Activated T-cell treated with anti-CD3 and anti-CD28 coated beads, Interleukin-2, amount 50 U/mL, for 24 hours (primary cell): ENCODE results near the gene TOR2A.
A peak's percentile ranks its signal among the peaks of the same experiment; 100 is the strongest.

Source experiments
- DNase-seq: peaks from one replicate; pipeline ENCODE4 v3.0.0-alpha.2; 2020
- H3K27ac Mint-ChIP-seq: 2 replicates; pipeline ENCODE4 v1.8.0; 2020; ENCODE audit warnings: mild to moderate bottlenecking, mixed read lengths
- H3K27me3 Mint-ChIP-seq: 2 replicates; pipeline ENCODE4 v1.8.0; 2020; ENCODE audit warnings: mixed read lengths
- H3K36me3 Mint-ChIP-seq: 2 replicates; pipeline ENCODE4 v1.8.0; 2020; ENCODE audit warnings: low read depth, mixed read lengths
- H3K4me1 Mint-ChIP-seq: 2 replicates; pipeline ENCODE4 v1.8.0; 2020; ENCODE audit warnings: low read depth, mixed read lengths
- H3K4me3 Mint-ChIP-seq: 2 replicates; pipeline ENCODE4 v1.8.0; 2020; ENCODE audit warnings: mild to moderate bottlenecking, moderate library complexity, mixed read lengths
- H3K9me3 Mint-ChIP-seq: 2 replicates; pipeline ENCODE4 v1.8.0; 2020; ENCODE audit warnings: mixed read lengths

The TOR2A gene

DNA sequence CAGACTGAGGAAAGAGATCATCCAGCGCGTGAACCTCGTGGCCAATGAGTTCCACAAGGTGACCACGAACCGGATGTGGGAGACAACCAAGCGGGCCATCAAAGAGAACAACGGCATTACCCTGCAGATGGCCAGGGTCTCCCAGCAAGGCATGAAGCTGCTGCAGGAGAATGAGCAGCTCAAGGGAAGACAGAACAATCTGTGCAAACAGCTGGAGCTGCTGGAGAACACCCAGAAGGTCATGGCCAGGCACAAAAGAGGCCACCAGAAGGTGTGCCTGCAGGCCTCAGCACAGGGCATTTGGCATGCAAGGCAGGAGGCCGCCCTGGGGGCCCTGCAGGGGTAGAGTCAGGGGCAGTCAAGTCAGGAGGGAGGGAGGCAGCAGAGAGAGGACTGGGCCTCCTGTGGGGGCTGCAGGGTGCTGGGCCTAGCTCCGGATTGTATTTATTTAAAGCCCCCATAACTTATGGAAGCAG, 23.8 kb downstream of the TOR2A start:
- peaks cover 29% of the 10 kb centered on the region for H3K4me1 Mint-ChIP-seq
- no peaks in the 10 kb centered on the region for H3K27me3 Mint-ChIP-seq
- no peak overlapping the region for H3K27ac Mint-ChIP-seq
- no peaks in the 10 kb centered on the region for H3K9me3 Mint-ChIP-seq
- DNase-seq, result no peak
- H3K4me3 Mint-ChIP-seq, result no peak overlapping the region
- peaks cover 14% of the 10 kb centered on the region for H3K36me3 Mint-ChIP-seq

DNA sequence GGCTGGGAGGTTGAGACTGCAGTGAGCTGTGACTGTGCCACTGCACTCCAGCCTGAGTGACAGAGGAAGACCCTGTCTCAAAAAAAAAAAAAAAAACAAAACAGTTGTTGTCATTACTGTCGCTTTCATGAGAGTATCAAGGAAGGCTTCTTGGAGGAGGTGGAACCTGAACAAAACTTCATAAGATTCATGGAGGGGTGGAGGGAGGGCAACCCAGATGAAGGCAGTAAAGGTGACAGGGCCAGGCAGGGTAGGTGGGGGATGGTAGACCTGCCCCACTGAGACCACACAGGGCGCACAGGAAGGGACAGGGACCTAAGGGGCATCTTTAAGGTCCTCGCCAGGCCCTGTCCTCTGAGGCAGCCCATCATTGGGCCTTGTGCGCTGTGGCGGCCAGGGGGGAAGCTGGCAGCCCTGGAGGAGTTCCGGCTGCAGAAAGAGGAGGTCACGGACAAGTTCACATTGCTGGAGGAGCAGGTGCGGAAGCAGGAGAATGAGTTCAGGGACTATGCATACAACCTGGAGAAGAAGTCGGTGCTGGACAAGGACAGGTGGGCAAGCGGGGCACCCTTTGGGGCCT, 24.8 kb downstream of the TOR2A start:
- H3K9me3 Mint-ChIP-seq, result no peaks in the 10 kb centered on the region
- no peak overlapping the region for H3K4me3 Mint-ChIP-seq
- no peak for DNase-seq
- peaks cover 22% of the 10 kb centered on the region for H3K4me1 Mint-ChIP-seq
- H3K27me3 Mint-ChIP-seq, result no peaks in the 10 kb centered on the region
- H3K27ac Mint-ChIP-seq, result no peak overlapping the region
- peaks cover 11% of the 10 kb centered on the region for H3K36me3 Mint-ChIP-seq

DNA sequence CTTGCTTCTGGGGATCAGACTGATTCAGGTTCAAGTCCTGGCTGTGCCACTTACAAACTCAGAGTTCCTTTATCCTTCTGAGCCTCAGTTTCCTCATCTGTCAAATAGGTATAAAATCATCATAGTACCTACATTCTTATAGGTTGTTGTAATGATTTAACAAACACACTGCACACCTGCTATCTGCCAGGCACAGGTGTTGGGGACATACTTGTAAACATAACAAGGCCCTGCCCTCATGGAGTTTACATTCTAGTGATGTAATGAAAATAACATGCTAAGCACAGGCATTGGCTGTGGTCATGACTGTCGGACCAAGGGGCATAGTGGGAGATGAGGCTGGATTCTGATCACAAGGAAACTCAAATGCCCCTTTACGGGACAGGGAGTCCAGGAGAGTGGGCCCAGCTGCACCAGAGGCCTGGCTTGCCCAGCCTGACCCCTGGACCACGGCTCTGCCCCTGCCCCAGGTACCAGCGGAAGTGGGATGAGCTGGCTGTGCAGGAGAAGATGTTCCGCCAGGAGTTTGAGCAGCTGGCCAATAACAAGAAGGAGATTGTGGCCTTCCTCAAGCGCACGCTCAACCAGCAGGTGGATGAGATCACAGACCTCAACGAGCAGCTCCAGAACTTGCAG, 26.0 kb downstream of the TOR2A start:
- no peaks in the 10 kb centered on the region for H3K9me3 Mint-ChIP-seq
- H3K4me3 Mint-ChIP-seq, result no peak overlapping the region
- no peaks in the 10 kb centered on the region for H3K27me3 Mint-ChIP-seq
- peaks cover 5% of the 10 kb centered on the region for H3K36me3 Mint-ChIP-seq
- H3K4me1 Mint-ChIP-seq, result peaks cover 18% of the 10 kb centered on the region
- no peak for DNase-seq
- no peak overlapping the region for H3K27ac Mint-ChIP-seq

DNA sequence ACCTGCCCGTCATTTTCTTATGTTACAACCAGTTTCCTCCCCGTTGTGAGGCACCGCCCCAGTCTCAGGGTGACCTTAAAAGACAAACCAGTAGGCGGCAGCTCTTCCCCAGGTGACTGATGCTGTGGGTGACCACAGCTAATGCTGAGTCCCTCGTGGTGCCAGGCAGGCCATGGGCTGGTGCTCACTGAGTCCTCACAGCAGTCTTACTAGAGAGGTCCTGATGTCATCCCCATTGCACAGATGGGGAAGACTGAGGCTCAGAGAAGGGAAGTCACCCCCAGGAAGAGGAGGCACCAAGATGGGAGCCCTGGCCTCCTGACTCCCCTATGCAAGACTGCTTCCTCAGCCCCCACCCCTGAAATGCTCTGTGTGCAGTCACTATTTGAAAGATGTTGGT, 27.3 kb downstream of the TOR2A start:
- Mint-ChIP-seq H3K9me3 (no peaks in the 10 kb centered on the region), H3K27ac (no peak overlapping the region), H3K36me3 (peaks cover 5% of the 10 kb centered on the region), H3K27me3 (no peaks in the 10 kb centered on the region), H3K4me1 (peaks cover 17% of the 10 kb centered on the region), H3K4me3 (no peak overlapping the region)
- DNase-seq, result no peak

DNA sequence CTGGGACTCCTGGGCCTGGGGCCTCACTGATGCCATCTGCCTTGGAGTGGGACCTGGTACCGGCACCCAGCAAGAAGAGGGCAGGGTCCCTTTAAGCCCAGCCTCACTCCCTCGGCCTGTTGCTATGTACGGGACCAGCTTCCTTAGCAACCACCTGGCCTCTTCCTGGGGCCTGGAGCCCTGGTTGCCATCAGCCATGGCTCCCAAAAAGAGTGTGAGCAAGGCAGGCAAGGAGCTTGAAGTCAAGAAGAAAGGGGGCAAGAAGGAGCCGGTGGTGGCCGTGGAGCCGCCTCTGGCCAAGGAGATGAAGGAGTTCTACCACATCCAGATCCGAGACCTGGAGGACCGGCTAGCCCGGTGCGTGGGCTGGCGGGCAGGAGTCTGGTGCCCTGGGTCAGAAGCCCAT, 28.3 kb downstream of the TOR2A start, which contains the start of gene CFAP157:
CFAP157 (plus strand) TSS at position 153 of the 406 bp plus-strand sequence; CDS start at position 197, 44 bp downstream.
- Mint-ChIP-seq H3K4me1 (peaks cover 17% of the 10 kb centered on the region), H3K27me3 (no peaks in the 10 kb centered on the region), H3K9me3 (no peaks in the 10 kb centered on the region), H3K4me3 (no peak within 1 kb of the TSS), H3K36me3 (peaks cover 4% of the 10 kb centered on the region), H3K27ac (no peak within 1 kb of the TSS)
- no peak for DNase-seq

DNA sequence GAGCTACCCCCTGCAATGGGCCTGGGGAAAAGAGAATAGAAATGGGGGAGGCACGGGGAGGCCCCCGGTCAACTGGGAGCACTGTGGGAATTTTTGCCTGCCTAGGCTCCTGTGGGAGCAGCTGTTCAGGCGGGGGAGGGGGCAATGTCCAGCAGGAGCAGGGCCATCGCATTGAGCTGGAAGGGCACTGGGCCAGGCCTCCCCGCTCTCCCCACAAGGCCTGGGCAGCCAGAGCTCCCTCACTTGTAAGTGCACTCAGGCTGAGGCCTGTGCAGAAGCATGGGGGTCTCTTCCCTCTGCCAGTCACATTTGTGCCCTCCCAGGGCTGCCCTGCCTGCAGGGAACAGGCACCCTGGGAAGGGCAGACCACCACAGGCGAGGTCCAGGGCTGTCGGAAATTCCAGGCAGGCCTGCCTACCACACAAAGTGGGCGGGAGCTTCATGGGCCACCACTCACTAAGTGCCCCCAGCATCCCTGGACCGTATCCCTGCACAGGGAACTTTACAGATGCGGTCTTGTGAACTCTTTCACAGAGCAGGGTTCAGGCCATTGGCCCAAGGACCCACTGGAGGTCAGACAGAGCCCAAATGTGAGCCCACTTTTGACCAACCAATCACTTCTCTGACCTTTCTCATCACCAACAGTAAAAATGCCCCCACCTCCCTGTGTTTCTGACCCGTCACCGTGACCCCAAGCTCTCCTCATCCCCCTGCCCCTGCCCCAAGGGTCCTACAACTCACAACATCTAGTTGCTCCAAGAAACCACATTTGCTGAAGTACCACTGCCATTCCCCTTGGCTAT, 29.3 kb downstream of the TOR2A start:
- Mint-ChIP-seq H3K9me3 (no peaks in the 10 kb centered on the region), H3K27me3 (no peaks in the 10 kb centered on the region), H3K27ac (no peak overlapping the region), H3K36me3 (peaks cover 4% of the 10 kb centered on the region), H3K4me1 (peaks cover 7% of the 10 kb centered on the region), H3K4me3 (no peak overlapping the region)
- DNase-seq, result no peak

DNA sequence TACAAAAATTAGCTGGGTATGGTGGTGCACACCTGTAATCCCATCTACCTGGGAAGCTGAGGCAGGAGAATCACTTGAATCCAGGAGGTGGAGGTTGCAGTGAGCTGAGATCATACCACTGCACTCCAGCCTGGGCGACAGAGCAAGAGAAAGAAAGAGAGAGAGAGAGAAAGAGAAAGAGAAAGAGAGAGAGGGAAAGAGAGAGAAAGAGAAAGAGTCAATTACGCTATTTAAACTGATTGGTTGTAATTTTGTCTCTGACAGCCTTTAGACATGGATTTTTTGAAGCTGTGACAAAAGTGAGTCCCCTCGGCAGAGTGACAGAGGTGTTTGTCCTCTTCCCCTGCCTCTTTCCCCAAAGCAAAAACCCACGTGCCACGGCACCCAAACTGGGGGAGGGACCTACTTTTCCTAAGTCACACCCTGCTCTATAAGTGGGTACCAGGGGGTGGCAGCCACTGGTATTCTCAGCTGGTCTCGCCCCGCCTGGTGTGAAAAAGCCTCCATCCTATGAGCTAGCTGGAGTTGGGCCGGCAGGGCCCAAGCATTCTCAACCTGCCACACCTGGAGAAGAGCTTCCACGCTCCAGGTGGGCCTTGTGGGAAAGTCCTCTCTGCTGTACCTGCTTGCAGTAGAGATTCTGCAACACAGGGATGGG, 31.7 kb downstream of the TOR2A start:
- Mint-ChIP-seq H3K4me1 (peaks cover 20% of the 10 kb centered on the region), H3K27me3 (no peaks in the 10 kb centered on the region), H3K27ac (no peak overlapping the region), H3K36me3 (no peaks in the 10 kb centered on the region), H3K9me3 (no peaks in the 10 kb centered on the region), H3K4me3 (no peak overlapping the region)
- DNase-seq, result no peak

DNA sequence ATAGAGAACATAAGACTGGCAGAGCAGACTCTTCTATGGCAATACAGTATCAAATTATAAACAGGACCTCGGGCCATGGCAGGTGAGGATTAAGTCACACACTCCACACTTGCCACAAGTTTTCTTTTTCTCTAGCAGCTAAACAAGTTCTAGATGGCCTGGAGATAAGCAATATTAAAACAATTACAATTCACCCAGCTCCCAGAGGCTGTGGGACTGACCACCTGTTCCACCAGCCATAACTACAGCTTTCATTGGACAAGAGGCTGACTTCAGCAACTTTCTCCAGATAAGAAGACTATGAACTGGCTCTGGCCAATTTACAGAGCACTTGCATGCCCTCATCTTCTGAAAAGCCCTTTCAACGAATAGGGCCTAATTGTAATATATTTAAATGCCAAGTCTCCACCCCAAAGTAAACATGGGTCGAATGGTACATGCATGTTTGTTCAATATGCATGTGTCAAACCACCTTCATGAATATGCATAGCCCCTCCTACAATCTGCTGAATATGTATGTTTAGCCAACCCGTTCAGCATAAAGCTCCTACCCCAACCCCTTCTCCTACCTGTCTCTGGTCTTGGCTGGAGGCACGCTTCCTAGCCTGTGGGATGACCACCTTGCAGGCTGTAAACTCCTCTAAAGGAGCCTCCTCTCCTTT, 34.4 kb downstream of the TOR2A start:
- no peaks in the 10 kb centered on the region for H3K36me3 Mint-ChIP-seq
- no peaks in the 10 kb centered on the region for H3K27me3 Mint-ChIP-seq
- H3K9me3 Mint-ChIP-seq, result no peaks in the 10 kb centered on the region
- no peak overlapping the region for H3K4me3 Mint-ChIP-seq
- H3K27ac Mint-ChIP-seq, result no peak overlapping the region
- H3K4me1 Mint-ChIP-seq, result peaks cover 15% of the 10 kb centered on the region
- no peak for DNase-seq

DNA sequence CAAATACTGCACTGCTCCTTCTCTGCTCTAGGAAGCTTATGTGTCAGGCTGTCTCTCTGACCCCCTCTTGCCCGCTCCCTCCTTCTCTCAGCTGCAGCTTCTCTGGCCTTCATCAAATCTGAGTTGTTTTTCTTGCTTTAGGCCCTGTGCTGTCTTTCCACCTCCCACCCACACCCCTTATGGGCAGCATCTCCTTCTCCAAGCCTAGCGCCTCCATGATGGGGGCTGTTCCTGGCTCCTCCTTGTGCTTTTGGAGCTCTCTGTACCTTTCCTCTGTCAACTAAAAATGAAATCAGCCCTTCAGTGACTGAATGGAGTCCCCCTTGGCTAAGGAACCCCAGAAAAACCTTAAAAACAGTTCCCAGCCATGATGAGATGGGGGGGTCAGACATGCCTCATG, 35.0 kb downstream of the TOR2A start:
- H3K36me3 Mint-ChIP-seq, result no peaks in the 10 kb centered on the region
- no peaks in the 10 kb centered on the region for H3K9me3 Mint-ChIP-seq
- no peak for DNase-seq
- no peak overlapping the region for H3K27ac Mint-ChIP-seq
- no peak overlapping the region for H3K4me3 Mint-ChIP-seq
- H3K4me1 Mint-ChIP-seq, result peaks cover 15% of the 10 kb centered on the region
- no peaks in the 10 kb centered on the region for H3K27me3 Mint-ChIP-seq

DNA sequence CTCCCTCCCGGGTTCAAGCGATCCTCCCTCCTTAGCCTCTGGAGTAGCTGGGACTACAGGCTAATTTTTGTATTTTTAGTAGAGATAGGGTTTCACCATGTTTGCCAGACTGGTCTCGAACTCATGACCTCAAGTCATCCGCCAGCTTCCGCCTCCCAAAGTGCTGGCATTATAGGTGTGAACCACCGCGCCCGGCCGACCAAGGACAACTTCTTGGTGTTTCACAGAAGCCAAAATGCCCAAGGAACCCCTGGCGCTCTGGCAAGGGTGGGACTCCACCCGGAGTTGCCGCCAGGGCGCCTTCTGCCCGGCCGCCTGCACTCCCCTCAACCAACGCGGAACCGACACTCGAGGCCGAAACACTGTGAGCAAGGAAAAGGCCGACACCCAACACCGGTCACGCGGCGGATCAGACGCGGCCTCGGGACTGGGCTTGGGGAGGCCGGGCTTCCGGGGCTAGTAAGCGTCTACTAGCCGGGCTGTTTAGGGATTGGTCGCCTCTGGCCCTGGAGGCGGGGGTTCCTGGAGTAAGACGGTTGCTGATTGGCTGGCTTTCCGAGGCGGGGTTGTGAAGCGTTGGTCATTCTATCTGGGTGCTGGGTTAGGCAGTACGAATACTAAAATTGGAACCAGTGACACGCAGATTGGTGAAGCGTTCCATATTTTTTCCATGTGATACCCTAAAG, 36.0 kb downstream of the TOR2A start:
- Mint-ChIP-seq H3K4me1 (peaks cover 15% of the 10 kb centered on the region), H3K4me3 (peak overlapping the region; percentile 71), H3K9me3 (no peaks in the 10 kb centered on the region), H3K36me3 (no peaks in the 10 kb centered on the region), H3K27ac (peak overlapping the region; percentile 80), H3K27me3 (no peaks in the 10 kb centered on the region)
- DNase-seq, result peak; percentile 88

DNA sequence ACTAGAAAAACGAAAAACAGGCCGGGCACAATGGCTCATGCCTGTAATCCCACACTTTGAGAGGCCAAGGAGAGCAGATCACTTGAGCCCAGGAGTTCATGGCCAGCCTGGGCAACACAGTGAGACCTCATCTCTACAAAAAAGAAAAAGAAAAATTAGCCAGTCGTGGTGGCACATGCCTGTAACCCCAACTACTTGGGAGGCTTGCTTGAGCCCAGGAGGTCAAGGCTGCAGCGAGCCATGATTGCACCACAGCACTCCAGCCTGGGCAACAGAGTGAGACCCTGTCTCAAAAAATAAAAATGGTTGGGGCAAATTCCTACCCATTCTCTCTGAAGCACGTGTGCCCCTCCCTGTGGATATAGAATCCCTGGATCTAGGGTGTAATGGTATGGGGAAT, 36.7 kb downstream of the TOR2A start:
- DNase-seq, result no peak
- no peaks in the 10 kb centered on the region for H3K27me3 Mint-ChIP-seq
- H3K9me3 Mint-ChIP-seq, result no peaks in the 10 kb centered on the region
- no peak overlapping the region for H3K27ac Mint-ChIP-seq
- H3K4me1 Mint-ChIP-seq, result peaks cover 15% of the 10 kb centered on the region
- H3K4me3 Mint-ChIP-seq, result peak overlapping the region; percentile 71
- H3K36me3 Mint-ChIP-seq, result no peaks in the 10 kb centered on the region

DNA sequence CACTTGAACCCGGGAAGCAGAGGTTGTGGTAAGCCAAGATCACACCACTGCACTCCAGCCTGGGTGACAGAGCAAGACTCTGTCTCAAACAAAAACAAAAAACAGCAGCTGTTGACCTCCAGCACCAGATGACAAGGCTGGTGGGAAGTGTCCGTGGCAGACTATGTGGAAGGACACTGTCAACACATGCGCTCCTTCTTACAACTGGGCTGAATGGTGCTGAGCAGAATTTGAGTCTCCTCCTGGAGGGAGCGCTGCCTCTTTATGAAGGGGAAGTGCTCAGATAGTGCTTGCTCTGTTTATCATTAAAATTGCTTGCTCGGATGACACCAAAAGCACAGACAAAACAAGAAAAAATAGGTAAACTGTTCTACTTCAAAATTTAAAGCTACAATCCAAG, 37.5 kb downstream of the TOR2A start:
- Mint-ChIP-seq H3K27me3 (no peaks in the 10 kb centered on the region), H3K4me3 (no peak overlapping the region), H3K4me1 (peaks cover 15% of the 10 kb centered on the region), H3K36me3 (no peaks in the 10 kb centered on the region), H3K27ac (no peak overlapping the region), H3K9me3 (no peaks in the 10 kb centered on the region)
- no peak for DNase-seq

DNA sequence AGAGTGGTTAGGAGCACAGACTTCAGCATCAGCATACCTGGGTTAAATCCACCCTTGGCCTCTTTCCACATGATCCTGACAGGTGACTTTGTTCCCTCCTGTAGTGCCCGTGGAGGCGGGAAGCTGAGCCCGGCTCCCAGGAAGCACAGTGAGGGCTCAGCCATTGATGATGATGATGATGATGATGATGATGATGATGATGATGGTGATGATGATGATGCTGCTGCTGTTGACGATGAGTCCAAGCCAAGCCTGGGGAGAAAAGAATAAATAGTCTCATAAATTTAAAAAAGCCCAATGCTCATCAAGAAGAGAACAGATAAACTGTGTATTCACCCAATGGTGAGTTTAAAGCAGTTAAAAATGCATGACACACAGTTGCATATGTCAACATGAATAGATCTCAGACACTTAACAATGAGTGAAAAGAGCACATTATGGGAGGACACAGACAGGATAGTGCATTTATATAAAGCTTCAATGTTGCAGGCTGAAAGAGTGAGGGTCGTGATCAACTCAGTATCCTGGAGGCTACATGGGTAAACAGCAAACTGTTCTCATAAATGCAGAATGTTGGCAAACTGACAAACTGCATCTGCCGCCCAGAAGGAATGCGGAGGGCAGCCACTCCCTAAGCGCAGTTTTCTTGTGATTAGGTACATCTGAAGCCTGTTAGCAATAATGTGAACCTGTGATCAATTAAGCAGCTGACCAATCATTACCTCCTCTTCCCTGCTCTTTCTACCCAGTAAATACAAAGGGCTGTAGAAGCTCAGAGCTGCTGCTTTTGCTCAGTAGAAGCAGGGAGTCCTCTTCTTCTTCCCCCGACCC, 40.0 kb downstream of the TOR2A start:
- no peaks in the 10 kb centered on the region for H3K27me3 Mint-ChIP-seq
- no peaks in the 10 kb centered on the region for H3K9me3 Mint-ChIP-seq
- no peak overlapping the region for H3K4me3 Mint-ChIP-seq
- no peak for DNase-seq
- peaks cover 12% of the 10 kb centered on the region for H3K4me1 Mint-ChIP-seq
- H3K36me3 Mint-ChIP-seq, result peaks cover 2% of the 10 kb centered on the region
- H3K27ac Mint-ChIP-seq, result no peak overlapping the region
